Stimulated activated CD4-positive, alpha-beta T cell treated with anti-CD3 and anti-CD28 coated beads, TNF-alpha, amount 100 ng/mL, for 24 hours (primary cell): ENCODE data around the gene CCN6.
A peak's percentile ranks its signal among the peaks of the same experiment; 100 is the strongest.
"Not testable (repeated sequence)": the region's sequence is repeated elsewhere in the genome, so short reads cannot be mapped to it uniquely, and the experiment has no call there.

Experiments
- DNase-seq, 3 experiments: peaks; one replicate each; pipeline ENCODE4 v3.0.0-alpha.2; 2020; ENCODE audit warnings: low read depth in 3 of 3

Gene CCN6

DNA sequence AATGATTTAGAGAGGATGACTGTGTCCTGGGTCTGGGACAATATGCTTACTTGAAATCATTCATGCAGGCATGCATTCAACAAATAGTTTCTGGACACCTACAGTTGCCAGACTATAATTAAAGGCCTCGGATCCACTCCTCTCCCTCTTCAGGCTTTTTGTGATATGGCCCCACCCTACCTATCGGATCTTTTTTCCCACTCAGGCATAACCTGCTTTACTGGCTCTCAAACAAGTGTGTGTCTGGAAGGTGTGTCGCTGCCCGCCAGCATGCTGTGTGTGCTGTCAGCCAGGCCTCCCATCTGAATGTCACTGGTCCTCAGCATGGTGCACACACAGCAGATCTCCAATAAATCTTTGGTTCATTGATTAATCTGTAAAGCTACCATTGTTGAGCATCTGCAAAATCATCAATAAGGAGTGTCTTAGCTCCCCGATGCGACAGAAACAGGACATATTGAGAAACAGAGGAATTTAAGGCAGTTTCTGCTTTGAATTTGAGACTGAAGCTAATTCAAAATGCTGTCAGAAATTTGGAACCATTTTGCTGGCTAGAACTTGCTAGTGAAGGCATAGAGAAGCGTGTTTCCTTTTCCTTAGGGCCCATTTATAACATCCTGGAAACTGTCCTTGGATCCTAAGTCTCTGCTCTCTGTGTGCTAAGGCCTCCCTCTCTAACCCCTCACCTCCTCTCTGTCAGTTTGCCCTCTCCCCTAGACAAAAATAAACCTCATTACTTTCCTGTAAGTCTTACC lies 23.5 kb upstream of the CCN6 start:
- DNase-seq: no peak

DNA sequence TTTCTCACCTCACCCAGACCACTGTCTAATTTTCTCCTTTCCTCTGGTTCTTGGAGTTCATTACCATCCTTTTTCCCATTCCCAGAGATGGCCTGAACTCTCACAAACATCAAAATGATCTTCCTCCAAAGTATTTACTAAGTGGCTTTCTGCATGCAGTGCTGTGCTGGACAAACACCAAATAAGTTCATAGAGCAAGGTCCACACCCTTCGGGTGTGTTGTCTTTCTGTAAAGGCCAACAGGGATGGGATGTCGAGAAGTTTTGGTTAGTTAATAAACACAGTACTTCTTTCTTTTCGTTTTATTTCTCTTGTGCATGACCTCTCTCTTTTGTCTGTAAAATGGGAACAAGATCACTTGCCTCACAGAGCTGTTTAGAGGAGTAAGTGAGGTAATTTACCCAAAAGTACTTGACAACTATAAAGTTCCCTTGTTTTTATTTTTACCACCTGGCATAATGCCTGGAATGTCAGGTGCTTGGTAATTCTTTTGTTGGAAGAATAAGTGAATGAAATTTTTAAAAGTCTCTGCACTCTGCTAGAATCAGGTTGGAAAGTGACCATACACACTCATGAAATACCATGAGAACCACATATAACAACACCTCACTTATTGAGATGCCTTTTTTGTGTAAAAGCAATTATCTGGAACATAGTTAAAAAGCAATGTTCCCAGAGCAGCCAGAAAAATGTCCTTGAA lies 22.8 kb upstream of the CCN6 start:
- no peak for DNase-seq

DNA sequence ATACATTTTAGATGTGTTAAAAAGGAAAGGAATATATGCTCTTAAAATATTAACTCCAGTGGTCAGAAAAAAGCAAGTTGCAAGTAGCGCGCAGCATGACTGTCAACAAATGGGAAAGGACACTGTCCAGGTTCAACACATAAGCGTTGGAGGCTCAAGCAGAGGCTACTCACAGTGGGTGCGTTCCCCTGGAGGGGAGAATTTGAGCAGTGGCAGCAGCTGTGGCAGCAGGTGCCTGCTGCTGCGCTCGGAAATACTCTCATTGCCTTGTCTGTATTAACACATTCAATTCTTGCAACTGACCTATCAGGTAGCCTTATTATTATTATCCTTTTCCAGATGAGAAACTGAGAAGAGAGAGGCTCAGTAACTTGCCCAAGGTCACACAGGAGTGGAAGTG lies 21.9 kb upstream of the CCN6 start:
- DNase-seq: no peak

DNA sequence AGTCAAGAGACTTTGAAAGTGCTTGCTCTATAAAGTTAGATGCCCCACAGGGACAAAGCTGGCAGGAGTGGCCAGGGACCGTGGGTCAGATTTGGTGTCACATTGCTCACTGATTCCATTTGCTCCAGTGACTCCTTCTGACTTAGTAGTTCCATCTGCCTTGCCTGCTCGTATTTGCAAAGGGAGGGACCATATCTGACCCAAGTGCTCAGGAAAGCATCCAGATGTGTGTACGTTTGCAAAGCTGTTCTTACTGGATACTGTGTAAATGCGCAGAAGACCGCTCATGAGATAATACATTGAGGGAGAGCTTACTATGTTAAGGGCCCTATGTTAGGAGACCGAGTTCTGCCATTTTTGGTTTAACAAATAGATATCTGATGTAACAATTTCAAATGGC lies 21.2 kb upstream of the CCN6 start:
- DNase-seq: no peak

DNA sequence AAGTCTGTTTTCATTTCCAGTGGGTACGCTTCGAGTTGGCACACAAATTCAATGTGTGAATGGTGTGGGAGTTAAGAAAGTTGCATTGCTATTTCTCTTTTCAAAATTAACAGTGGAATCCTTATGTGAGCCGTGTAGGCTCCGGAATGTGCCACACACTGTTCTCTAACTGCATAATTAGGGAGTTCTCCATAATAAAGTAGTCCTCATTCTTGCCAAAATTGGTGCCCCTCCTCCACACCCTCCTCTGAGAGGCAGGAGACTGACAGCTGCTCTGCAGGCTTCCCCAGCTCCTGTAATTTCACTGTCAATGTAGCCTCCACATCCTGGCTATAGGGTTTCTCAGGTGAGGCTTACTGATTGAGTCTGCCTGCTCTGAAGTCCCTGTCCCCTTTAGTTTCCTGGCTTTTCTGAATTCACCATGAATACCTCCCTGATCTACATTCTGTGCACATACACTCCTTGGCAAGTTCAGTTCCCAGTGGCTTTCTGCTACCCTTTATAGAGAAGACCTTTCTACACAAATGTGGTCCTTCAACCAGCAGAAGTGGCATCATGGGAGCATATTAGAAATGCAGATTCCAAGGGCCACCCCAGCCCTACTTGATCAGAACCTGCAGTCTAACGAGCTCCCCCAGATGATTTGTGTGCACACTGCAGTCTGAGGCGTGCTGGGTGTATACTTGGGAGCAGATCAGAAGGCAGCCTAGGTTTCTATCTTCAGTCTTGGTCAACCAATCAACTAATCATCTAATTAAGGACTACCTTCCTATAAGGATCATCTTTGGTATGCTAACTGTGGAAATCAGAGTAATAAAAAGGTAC lies 19.9 kb upstream of the CCN6 start:
- no peak for DNase-seq

DNA sequence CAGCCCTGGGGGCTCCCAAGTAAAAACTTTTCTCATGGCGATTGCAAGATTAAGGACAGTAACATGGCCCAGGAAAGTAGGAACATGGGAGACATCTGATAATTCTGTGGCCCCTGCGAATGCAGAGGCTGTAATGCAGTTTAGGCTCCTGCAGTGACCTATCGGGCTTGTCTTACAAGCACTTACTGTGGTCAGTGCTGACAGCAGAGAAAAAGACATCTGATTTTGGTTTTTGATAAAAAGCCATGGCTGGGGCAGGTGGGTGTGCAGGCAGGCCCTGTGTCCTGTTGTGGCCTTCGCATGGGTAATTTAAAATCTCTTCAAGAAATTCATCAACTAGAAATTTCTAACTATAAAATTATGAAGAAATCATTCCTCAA lies 19.3 kb upstream of the CCN6 start:
- no peak for DNase-seq

DNA sequence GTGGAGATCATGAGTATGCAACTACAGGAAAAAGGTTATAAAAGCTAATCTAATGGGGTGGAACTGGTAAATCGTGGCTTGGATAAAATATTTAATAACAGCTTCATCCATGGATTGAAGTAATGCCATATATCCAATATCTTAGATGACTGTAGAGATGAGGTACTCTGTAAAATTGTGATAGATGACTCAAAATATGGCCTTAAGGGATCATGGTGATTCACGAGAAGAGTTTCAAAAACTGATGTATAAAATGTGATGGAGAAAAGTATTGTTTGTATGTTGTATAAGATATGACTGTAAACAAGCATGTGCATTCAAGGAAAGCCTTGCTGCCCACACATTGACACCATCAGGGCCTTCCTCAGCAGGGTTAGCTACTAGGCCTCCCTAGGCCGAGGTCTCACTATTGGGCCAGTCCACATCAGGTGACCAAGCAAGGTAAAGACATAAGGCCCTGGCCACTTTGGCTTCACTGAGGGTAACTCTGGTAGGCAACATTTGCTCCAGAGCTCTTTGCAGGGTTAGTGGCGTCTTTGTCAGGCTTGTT lies 17.7 kb upstream of the CCN6 start:
- no peak for DNase-seq

DNA sequence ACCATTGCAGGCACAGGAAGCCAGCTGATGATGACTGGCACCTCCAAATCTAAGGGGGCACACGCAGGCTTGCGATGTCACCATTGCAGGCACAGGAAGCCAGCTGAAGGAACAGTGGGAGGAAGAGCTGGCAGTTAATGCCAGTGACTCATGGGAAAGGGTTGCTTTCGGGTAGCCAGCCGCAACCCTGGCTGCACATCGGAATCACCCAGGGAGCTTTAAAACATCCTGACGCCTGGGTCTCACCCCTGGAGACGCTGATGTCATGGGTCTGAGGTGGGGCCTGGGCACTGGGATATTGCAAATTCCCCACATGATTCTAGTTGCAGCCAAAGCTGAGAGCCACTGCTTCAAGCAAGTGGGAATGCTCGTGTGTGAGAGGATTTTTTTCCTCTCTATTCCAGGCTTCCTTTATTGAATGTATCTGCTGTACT lies 16.1 kb upstream of the CCN6 start:
- DNase-seq: peak in 1 of 3 experiments; percentile 40

DNA sequence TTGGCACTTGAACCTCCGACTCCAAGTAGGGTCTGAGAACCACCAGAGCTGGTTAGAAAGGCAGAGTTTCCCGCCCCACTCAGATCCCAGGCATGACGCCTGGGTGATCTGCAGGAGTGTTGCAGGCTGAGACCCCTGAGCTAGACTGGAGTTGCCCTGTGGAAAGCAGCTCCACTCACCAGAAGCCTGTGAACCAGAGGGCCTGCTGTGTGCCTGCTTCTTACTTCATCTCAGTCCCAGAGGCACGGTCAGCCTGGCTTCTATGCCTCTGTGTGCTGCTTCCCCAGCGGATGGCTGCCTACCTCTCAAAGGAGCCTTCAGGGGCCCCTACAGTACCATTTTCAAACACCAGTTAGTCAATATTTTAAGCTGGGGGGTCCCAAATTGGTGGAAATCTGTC lies 15.6 kb upstream of the CCN6 start:
- DNase-seq: no peak

DNA sequence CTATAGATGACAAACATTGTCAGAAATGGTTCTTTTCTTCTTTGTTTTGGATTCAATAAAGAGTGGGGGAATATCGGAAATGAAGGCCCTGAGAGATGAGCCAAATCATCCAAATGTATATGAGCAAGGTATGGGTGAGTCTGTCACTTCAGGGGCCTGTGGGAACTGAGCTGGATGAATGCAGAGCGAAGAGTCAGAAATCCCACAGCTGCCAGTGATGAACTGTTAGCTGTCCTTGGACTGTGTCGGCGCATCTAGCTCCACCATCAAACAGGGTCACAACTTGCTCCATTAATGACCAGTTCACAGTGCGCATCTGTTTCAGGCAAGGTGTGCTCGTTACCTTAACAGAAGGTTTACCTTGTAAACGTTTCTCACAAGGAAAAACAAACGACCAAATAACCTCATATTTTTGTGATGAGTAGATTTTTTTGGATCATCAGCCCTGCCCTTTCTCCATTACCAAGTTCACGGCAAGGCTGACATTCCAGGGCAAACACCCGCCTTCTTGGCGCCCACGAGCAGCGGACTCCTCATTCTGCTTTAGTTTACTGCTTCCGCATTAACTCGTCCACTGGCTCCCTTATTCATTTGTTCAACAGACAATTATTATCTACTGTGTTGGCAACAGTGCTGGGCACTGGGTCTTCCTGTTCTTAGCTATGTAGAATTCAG lies 15.0 kb upstream of the CCN6 start:
- DNase-seq: no peak

DNA sequence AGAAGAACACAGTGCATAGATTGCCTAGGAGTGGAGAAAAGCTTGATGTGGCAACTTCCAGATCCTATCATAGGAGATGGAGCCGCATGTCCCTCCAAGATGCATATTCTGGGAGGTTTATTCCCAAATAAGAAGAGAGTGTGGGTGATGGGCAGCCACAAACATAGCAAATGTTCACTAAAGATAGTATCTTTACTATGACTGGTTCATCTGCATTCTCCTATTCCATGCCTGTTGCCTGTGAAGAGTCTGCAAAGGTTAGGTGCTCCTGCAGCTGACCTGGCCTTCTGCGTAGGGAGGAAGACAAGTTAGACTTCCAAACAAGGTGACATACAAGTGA lies 14.5 kb upstream of the CCN6 start:
- DNase-seq: no peak

DNA sequence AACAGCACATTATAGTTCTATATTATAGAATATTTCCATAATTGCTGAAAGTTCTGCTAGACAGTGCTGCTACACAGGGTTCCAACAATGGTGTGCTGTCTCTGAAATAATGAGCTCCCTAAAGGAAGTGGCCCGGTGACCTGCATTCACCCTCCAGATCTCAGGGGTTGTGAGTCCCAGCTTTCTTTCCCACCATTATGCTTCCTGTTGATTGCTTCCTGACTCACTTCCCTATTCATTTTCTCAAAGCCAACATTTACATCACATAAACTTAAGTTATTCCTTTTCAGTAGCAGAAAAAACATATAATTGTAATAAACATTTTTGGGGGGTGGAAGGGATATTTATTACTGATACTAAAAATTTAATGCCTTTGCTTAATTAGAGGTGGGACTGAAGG lies 12.9 kb upstream of the CCN6 start:
- no peak for DNase-seq

DNA sequence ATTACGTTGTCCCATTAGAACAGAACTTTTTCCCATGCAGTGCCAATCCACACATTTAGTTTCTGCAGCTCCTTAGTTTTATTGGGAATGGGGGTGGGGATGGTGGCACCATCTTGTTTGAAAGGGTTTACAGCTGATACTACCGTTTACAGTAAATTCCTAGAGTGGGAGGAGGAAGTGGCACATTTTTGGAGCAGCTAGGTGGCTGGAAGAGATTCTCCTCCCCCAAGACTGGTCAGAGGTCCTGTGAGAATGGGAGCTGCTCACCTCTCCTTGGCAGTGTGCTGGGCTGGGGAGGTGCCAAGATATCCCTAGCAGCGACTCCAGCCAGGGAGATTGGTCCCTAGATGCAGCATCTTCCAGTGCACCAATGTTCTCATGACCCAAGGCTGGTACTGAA lies 12.4 kb upstream of the CCN6 start:
- no peak for DNase-seq

DNA sequence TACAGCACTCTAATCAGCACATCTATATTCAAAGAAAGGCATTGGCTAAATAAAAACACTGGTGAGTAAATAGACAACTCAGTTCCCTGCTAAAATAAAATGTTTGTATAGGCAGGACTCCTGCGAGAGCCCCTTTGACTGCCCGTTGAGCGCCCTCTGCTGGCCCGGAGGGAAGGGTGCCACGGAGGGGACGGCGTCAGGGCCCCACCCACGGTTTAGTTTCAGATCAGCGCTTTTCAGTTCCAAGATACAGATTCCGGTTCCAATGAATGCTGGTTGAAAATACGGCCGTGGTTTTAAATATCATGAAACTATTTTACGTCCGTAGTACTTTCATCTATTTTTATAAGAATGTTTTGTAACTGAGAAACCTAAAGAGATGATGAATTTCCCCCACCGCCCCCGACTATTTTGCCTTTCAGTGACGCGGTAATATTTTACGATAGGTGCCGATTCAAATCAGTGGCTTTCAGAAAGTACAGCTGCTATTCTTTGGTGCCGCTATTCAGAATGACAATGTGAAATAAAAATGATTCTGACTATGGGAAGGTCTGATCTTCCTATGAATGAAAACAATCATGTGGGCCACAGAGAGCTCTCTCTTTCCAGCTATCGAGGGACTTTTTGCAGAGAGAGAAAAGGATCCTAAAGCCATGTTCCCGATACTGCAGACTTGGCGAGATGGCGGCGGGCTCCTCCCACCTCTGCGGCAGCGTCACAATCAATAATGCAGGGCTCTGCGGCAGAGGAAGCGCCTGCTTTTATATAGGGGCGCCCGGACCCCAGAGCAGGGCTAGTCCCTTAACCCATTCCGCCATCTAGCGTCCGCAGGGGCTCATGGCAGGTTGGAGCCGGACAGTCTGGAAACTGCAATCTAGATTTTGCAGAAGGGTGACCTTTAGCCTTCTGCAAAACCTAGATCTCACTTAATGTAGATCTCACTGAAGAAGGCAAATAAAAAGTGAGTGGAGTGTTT lies 10.6 kb upstream of the CCN6 start:
- DNase-seq: peak; percentile 80 to 91 (median 87)

DNA sequence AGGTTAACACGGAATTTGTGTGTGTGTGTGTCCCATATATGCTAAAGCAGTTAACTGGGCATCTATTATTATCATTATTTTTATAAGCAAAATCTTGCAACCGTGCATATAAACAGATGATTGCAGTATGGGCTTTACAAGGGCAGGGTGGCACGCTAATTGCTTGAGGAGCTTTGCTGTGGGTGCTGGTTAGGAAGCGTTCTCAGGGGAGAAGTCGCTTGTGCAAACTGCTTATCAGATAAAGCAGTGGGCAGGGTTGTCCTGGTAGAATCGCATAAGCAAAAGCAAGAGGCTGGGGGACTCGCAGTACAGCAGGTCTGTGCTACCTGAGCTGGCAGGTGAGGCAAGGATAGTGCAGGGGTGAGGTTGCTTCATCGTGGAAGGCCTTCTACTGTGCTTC lies 9.7 kb upstream of the CCN6 start:
- DNase-seq: no peak

DNA sequence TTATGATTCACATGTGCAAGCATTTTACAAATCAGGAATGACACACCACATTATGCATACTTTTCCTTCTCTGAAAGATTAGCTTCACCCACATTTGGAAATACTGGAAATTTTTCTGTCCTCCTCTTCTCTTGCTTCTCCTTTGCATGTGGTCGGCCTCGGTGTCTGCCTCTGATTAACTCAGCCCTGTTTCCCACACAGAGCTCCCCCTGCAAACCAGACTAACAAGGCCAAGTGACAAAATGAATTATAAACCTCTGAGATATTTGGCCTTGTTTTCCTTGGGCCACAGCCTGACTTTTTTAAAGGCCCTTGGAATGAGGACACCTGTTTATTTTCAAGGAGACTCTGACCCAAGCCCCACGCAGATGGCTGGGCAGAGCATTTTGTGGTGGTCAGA lies 9.0 kb upstream of the CCN6 start:
- DNase-seq: no peak

DNA sequence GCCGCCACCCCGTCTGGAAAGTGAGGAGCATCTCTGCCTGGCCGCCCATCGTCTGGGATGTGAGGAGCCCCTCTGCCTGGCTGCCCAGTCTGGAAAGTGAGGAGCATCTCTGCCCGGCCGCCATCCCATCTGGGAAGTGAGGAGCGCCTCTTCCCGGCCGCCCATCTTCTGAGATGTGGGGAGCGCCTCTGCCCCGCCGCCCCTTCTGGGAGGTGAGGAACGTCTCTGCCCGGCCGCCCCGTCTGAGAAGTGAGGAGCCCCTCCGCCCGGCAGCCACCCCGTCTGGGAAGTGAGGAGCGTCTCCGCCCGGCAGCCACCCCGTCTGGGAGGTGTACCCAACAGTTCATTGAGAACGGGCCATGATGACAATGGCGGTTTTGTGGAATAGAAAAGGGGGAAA lies 6.4 kb upstream of the CCN6 start:
- DNase-seq: not testable (repeated sequence)

DNA sequence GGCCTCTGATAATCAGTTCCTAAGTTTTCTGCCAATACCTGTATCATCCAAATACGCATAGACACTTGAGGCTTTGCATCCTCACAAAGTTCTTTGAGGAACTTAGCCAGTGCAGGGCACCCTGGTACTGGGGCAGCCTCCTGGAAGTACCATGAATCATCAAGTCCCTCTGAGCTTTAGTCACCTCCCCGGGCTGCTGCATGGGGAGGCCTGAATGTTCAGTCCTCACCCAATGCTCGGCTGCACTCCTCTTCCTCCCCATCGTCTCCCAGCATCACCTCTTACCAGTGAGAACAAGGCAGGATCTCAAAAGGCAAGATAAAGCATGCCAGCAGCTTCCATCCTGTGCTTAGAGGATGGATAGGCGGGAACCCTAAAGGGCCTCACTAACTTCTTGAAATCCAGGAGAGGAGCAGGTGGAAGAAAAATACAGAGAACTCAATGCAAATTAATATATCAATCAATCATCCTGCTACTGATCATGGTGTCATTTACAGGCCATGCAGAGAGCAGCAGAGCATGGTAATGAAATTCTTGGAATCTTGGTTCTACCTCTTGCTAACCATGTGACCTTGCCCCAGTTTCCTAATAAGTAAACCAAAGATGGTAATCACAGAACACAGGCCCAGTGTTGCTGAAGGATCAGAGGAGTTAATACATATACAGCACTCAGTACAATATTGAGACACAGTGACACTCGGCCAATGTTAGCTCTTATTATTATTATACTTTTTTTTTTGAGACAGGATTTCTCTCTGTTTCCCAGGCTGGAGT lies 4.7 kb upstream of the CCN6 start:
- no peak for DNase-seq

DNA sequence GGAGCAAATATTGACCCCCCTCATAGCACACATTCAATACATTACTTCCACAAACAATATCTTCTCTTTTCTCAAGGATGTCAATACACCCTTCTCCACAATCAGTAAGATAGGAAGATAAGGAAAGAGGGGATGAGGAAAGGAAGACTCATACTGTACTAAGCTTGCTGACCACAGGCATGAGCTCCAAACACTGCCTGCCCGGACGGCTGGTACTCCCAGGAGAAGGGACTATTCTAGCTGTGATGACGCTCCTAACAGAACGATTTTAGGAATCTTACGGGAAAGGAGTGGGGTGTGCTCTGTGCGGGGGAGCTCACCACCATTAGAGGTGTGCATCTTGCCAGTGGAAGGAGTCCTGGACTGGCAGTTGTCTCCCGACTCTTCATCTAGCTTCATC lies 3.9 kb upstream of the CCN6 start:
- no peak for DNase-seq

DNA sequence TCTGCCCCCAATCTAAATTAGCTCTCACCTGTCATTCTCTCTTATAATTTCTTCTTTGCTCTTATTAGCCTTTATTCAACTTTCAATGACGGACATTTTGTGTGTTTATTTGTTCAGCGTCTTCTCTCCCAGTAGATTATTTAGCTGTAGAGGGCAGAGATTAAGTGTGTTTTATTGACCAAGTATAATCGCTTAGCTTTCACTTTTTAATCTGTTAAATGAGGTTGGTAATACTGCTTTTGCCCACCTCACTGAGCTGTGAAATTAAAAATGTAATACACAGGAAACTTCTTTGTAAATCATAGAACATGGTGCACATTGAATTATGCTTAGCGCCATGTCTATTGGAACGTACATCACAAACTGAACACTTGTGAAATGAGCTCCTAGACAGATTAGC lies 3.5 kb upstream of the CCN6 start:
- no peak for DNase-seq
